HepG2 (cell line): ENCODE measurements around the gene PRSS1. TPM values are rescaled to one million over a fixed set of nuclear protein-coding genes. Genes with fewer than 3 reads are reported as not detected.

Source experiments
- MTF1 ChIP-seq: sonication (generic); formaldehyde crosslinking; IDR thresholded peaks from 2 replicates; pipeline ENCODE4 v1.5.0; 2020; ENCODE audit warnings: missing genetic modification reagents
- RFXAP ChIP-seq: sonication (generic); formaldehyde crosslinking; IDR thresholded peaks from 2 replicates; pipeline ENCODE4 v1.4.0; 2020; ENCODE audit warnings: missing genetic modification reagents, borderline replicate concordance
- SOX6 ChIP-seq, 2 experiments: fragments of 450-650 bp in 1 of 2; sonication (generic) in 1 of 2; formaldehyde crosslinking in 1 of 2; IDR thresholded peaks; 2 replicates each; pipeline versions ENCODE4 v1.4.0 to v1.6.1; 2017 to 2020; ENCODE audit warnings: antibody characterized with exemption in 1 of 2, mild to moderate bottlenecking in 1 of 2, missing genetic modification reagents in 1 of 2
- polyA plus RNA-seq, 8 experiments: library from polyadenylated mRNA; depleted of rRNA in 3 of 8; stranded (reverse) in 7 of 8; unstranded in 1 of 8; fragments of >200 nt; fragmentation: Illumina TruSeq in 4 of 8; extraction: Trizol in 4 of 8; gene quantifications; 2 replicates each; pipeline versions ENCODE4 v1.2.1 to v1.2.3, GENCODE V29; 2011 to 2016; ENCODE audit warnings: low read depth in 4 of 8, missing spikeins in 1 of 8, mixed read lengths in 1 of 8; ENCODE audit not compliant: insufficient read depth in 1 of 8
- small RNA-seq, 3 experiments: library from RNA; depleted of rRNA; stranded (forward); fragments of <200 nt; gene quantifications; one replicate each; pipeline ENCODE3, GENCODE V24; 2012; ENCODE audit warnings: low read depth in 2 of 3, low replicate concordance in 1 of 3; ENCODE audit not compliant: insufficient read length in 3 of 3, insufficient read depth in 2 of 3
- total RNA-seq, 5 experiments: library from RNA; depleted of rRNA; stranded (reverse); fragments of >200 nt; fragmentation: Illumina TruSeq; extraction: Trizol; gene quantifications; 2 replicates each; pipeline ENCODE4 v1.2.3, GENCODE V29; 2016; ENCODE audit warnings: low read depth in 1 of 5
- TF ChIP-seq, protein P1 (sequence below): sonication (generic); formaldehyde crosslinking; IDR thresholded peaks from 2 replicates; pipeline ENCODE4 v1.5.1; 2020; ENCODE audit warnings: missing genetic modification reagents, mild to moderate bottlenecking, borderline replicate concordance

The PRSS1 gene
- total and polyA plus RNA-seq, 2 of the 13 experiments (the other 11 are each of a cell fraction or from before 2014, with no cell fraction given), result not detected

DNA sequence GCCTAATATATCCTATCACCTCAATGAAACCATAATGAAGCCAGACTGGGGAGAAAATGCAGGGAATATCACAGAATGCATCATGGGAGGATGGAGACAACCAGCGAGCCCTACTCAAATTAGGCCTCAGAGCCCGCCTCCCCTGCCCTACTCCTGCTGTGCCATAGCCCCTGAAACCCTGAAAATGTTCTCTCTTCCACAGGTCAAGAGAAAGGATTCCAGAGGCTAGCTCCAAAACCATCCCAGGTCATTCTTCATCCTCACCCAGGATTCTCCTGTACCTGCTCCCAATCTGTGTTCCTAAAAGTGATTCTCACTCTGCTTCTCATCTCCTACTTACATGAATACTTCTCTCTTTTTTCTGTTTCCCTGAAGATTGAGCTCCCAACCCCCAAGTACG lies 53.0 kb downstream of the PRSS1 start (continued):
- TF ChIP-seq, protein P1, sequence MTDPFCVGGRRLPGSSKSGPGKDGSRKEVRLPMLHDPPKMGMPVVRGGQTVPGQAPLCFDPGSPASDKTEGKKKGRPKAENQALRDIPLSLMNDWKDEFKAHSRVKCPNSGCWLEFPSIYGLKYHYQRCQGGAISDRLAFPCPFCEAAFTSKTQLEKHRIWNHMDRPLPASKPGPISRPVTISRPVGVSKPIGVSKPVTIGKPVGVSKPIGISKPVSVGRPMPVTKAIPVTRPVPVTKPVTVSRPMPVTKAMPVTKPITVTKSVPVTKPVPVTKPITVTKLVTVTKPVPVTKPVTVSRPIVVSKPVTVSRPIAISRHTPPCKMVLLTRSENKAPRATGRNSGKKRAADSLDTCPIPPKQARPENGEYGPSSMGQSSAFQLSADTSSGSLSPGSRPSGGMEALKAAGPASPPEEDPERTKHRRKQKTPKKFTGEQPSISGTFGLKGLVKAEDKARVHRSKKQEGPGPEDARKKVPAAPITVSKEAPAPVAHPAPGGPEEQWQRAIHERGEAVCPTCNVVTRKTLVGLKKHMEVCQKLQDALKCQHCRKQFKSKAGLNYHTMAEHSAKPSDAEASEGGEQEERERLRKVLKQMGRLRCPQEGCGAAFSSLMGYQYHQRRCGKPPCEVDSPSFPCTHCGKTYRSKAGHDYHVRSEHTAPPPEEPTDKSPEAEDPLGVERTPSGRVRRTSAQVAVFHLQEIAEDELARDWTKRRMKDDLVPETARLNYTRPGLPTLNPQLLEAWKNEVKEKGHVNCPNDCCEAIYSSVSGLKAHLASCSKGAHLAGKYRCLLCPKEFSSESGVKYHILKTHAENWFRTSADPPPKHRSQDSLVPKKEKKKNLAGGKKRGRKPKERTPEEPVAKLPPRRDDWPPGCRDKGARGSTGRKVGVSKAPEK, result no peak
- TF ChIP-seq SOX6 (IDR thresholded peaks at IDR 0.05) (no peak), SOX6 (CRISPR knock-in tag; IDR thresholded peaks at IDR 0.05) (no peak), RFXAP (CRISPR knock-in tag) (no peak), MTF1 (no peak)

Small RNAs within 50 kb of the gene (small RNA-seq; reads per million reads assigned to genes)
- gene TRBD1, result 0 reads per million in 3 experiments
- 0 reads per million in 3 experiments for gene TRBJ1-1
- gene TRBJ1-2, result 0 reads per million in 3 experiments
- gene TRBJ1-3, result 0 reads per million in 3 experiments
- gene TRBJ1-4, result 0 reads per million in 3 experiments
- gene TRBJ1-5, result 0 reads per million in 3 experiments
- gene TRBJ1-6, result 0 reads per million in 3 experiments
- 0 reads per million in 3 experiments for gene TRBJ2-1
- 0 reads per million in 3 experiments for gene TRBJ2-2
- gene TRBJ2-2P, result 0 reads per million in 3 experiments
- 0 reads per million in 3 experiments for gene TRBJ2-3
- 0 reads per million in 3 experiments for gene TRBJ2-4
- 0 reads per million in 3 experiments for gene TRBJ2-5
- 0 reads per million in 3 experiments for gene TRBJ2-6
- gene TRBJ2-7, result 0 reads per million in 3 experiments

Other genes starting within 250 kb of the PRSS1 start
- not detected in 2 replicates for gene PRSS2, start 21.5 kb downstream of the PRSS1 start, total RNA-seq (2016; rRNA removed; fragmentation: Illumina TruSeq; extraction: Trizol)
- gene PRSS2, start 21.5 kb downstream of the PRSS1 start, polyA plus RNA-seq (2011; rRNA removed), result not detected in 2 replicates
- gene EPHB6, start 105.6 kb downstream of the PRSS1 start, total RNA-seq (2016; rRNA removed; fragmentation: Illumina TruSeq; extraction: Trizol), result not detected in 2 replicates
- gene EPHB6, start 105.6 kb downstream of the PRSS1 start, polyA plus RNA-seq (2011; rRNA removed), result not detected in 2 replicates
- not detected in 2 replicates for gene TRPV6, start 136.3 kb downstream of the PRSS1 start, total RNA-seq (2016; rRNA removed; fragmentation: Illumina TruSeq; extraction: Trizol)
- gene TRPV6, start 136.3 kb downstream of the PRSS1 start, polyA plus RNA-seq (2011; rRNA removed), result not detected in 2 replicates
- gene TRPV5, start 184.3 kb downstream of the PRSS1 start, total RNA-seq (2016; rRNA removed; fragmentation: Illumina TruSeq; extraction: Trizol), result not detected in 2 replicates
- not detected in 2 replicates for gene TRPV5, start 184.3 kb downstream of the PRSS1 start, polyA plus RNA-seq (2011; rRNA removed)
- gene LLCFC1, start 190.0 kb downstream of the PRSS1 start, total RNA-seq (2016; rRNA removed; fragmentation: Illumina TruSeq; extraction: Trizol), result not detected in 2 replicates
- not detected in 2 replicates for gene LLCFC1, start 190.0 kb downstream of the PRSS1 start, polyA plus RNA-seq (2011; rRNA removed)
- not detected in 2 replicates for gene KEL, start 212.9 kb downstream of the PRSS1 start, total RNA-seq (2016; rRNA removed; fragmentation: Illumina TruSeq; extraction: Trizol)
- 0.03 and 0.09 TPM in 2 replicates for gene KEL, start 212.9 kb downstream of the PRSS1 start, polyA plus RNA-seq (2011; rRNA removed)